KMS-11 (cell line): ENCODE results near the gene MAP7.

Experiments used
- H2AFZ ChIP-seq: fragments of 200-600 bp; sonication (generic); 2 replicates; pipeline ENCODE4 v1.6.1; 2016; ENCODE audit warnings: antibody characterized with exemption, mixed run types, low read depth
- H3K27ac ChIP-seq: fragments of 200-600 bp; sonication (generic); 2 replicates; pipeline ENCODE4 v1.6.1; 2016; ENCODE audit warnings: mild to moderate bottlenecking, mixed run types
- H3K27me3 ChIP-seq: fragments of 200-600 bp; sonication (generic); 2 replicates; pipeline ENCODE4 v1.6.1; 2017; ENCODE audit warnings: mild to moderate bottlenecking, low read depth, mixed run types, moderate library complexity; ENCODE audit not compliant: insufficient read depth
- H3K36me3 ChIP-seq: fragments of 200-600 bp; sonication (generic); 2 replicates; pipeline ENCODE4 v1.6.1; 2017; ENCODE audit warnings: mild to moderate bottlenecking, mixed run types; ENCODE audit not compliant: insufficient read depth
- H3K4me1 ChIP-seq: fragments of 200-600 bp; sonication (generic); 2 replicates; pipeline ENCODE4 v1.6.1; 2016; ENCODE audit warnings: mild to moderate bottlenecking, low read depth, mixed run types; ENCODE audit not compliant: poor library complexity, severe bottlenecking
- H3K4me2 ChIP-seq: fragments of 200-600 bp; sonication (generic); 2 replicates; pipeline ENCODE4 v1.7.0; 2016; ENCODE audit warnings: mild to moderate bottlenecking, mixed run types
- H3K4me3 ChIP-seq: fragments of 200-600 bp; sonication (generic); IDR thresholded peaks from 2 replicates; pipeline ENCODE4 v1.6.1; 2017; ENCODE audit warnings: low read depth, low read length, mixed read lengths; ENCODE audit not compliant: insufficient read depth
- H3K79me2 ChIP-seq: fragments of 200-600 bp; sonication (generic); 2 replicates; pipeline ENCODE4 v1.6.1; 2016; ENCODE audit warnings: low read depth, mixed run types; ENCODE audit not compliant: insufficient read depth
- H3K9ac ChIP-seq: fragments of 200-600 bp; sonication (generic); 2 replicates; pipeline ENCODE4 v1.6.1; 2016; ENCODE audit warnings: mild to moderate bottlenecking, mixed run types
- H4K20me1 ChIP-seq: fragments of 200-600 bp; sonication (generic); 2 replicates; pipeline ENCODE4 v1.6.1; 2016; ENCODE audit warnings: mild to moderate bottlenecking, mixed run types; ENCODE audit not compliant: insufficient read depth
- CTCF ChIP-seq: fragments of 200-600 bp; sonication (generic); conservative IDR thresholded peaks from 2 replicates; pipeline ENCODE4 v1.6.1; 2017; ENCODE audit warnings: low read depth, mild to moderate bottlenecking, antibody characterized with exemption, low read length, moderate library complexity, mixed read lengths

MAP7 gene

GRCh38 chr6:136528477-136528876, 21.7 kb downstream of the MAP7 start:
- no peak overlapping the region for H3K4me2 ChIP-seq
- no peaks in the 10 kb centered on the region for H3K27me3 ChIP-seq
- TF ChIP-seq CTCF: no peak
- no peak overlapping the region for H3K9ac ChIP-seq
- no peaks in the 10 kb centered on the region for H3K79me2 ChIP-seq
- no peak overlapping the region for H2AFZ ChIP-seq
- H3K4me3 ChIP-seq: no peak overlapping the region
- H4K20me1 ChIP-seq: no peaks in the 10 kb centered on the region
- no peaks in the 10 kb centered on the region for H3K36me3 ChIP-seq
- no peak overlapping the region for H3K27ac ChIP-seq
- H3K4me1 ChIP-seq: no peaks in the 10 kb centered on the region

GRCh38 chr6:136527831-136528230, 22.4 kb downstream of the MAP7 start:
- Histone ChIP-seq H4K20me1 (no peaks in the 10 kb centered on the region), H3K27me3 (no peaks in the 10 kb centered on the region), H2AFZ (no peak overlapping the region), H3K79me2 (no peaks in the 10 kb centered on the region), H3K36me3 (no peaks in the 10 kb centered on the region), H3K4me1 (no peaks in the 10 kb centered on the region), H3K9ac (no peak overlapping the region), H3K27ac (no peak overlapping the region), H3K4me3 (no peak overlapping the region), H3K4me2 (no peak overlapping the region)
- no peak for TF ChIP-seq CTCF

- Histone ChIP-seq H3K27me3 (no peaks in the 10 kb centered on the region), H3K27ac (no peak overlapping the region), H3K4me2 (no peak overlapping the region), H2AFZ (no peak overlapping the region), H3K79me2 (no peaks in the 10 kb centered on the region), H3K9ac (no peak overlapping the region), H3K4me3 (no peak overlapping the region), H4K20me1 (no peaks in the 10 kb centered on the region), H3K36me3 (no peaks in the 10 kb centered on the region), H3K4me1 (no peaks in the 10 kb centered on the region)
- TF ChIP-seq CTCF: no peak
These were observed 23.3 kb downstream of the MAP7 start for GRCh38 chr6:136526937-136527336.

- H3K36me3 ChIP-seq: no peaks in the 10 kb centered on the region
- H3K79me2 ChIP-seq: no peaks in the 10 kb centered on the region
- H3K27ac ChIP-seq: no peak overlapping the region
- H3K4me3 ChIP-seq: no peak overlapping the region
- H3K4me2 ChIP-seq: no peak overlapping the region
- no peaks in the 10 kb centered on the region for H4K20me1 ChIP-seq
- H2AFZ ChIP-seq: no peak overlapping the region
- H3K9ac ChIP-seq: no peak overlapping the region
- no peak for TF ChIP-seq CTCF
- no peaks in the 10 kb centered on the region for H3K4me1 ChIP-seq
- no peaks in the 10 kb centered on the region for H3K27me3 ChIP-seq
These were observed 23.9 kb downstream of the MAP7 start for GRCh38 chr6:136526196-136526930.
